K562 (cell line): ENCODE results near the gene DIAPH3. TPM values are rescaled to one million over a fixed set of nuclear protein-coding genes. Genes with fewer than 3 reads are reported as not detected.

Experiments used
- ATAC-seq: fragments of 200-7000 bp; cut with Tn5 transposase; 3 replicates; pipeline ENCODE4 v1.9.1; 2020; ENCODE audit warnings: moderate library complexity
- BruUV-seq: library from RNA; stranded (reverse); fragments of 400-500 nt; replicated peaks from 2 replicates; lab custom pipeline; 2021; lab: Mats Ljungman, UMichigan
- CTCF ChIA-PET: fragments of 300-600 bp; formaldehyde crosslinking; extraction: SDS; loops from one replicate; lab custom pipeline; 2021; ENCODE audit warnings: low intra/inter-chr PET ratio; lab: Yijun Ruan, JAX
- POLR2A ChIA-PET: fragments of 300-600, 350-650 bp; sonication (Branson Sonifier 250); formaldehyde crosslinking; extraction: SDS; loops from one replicate; lab custom pipeline; 2021; ENCODE audit warnings: antibody characterized with exemption, inconsistent platforms; lab: Yijun Ruan, JAX
- DNase-seq, 4 experiments: peaks; one replicate each; pipeline versions ENCODE4 v3.0.0 to v3.0.0-alpha.2; 2011 to 2018; ENCODE audit warnings: low spot score in 3 of 4, mixed read lengths in 3 of 4; ENCODE audit errors: extremely low read depth in 1 of 4
- FAIRE-seq: peaks from 2 replicates; lab custom pipeline; 2011; peaks lifted over from hg19 to GRCh38; lab: Jason Lieb, UNC
- H2AFZ ChIP-seq: 2 replicates; pipeline ENCODE4 v1.6.0; 2011; ENCODE audit warnings: low read depth, low read length, control low read depth, inconsistent platforms
- H3K27ac ChIP-seq: fragments of 200-600 bp; 3 replicates; pipeline ENCODE4 v1.8.0; 2011; ENCODE audit warnings: low read depth, mild to moderate bottlenecking, control low read depth, inconsistent platforms, low read length, moderate library complexity, mixed read lengths; ENCODE audit errors: extremely low read depth
- H3K27me3 ChIP-seq, 2 experiments: fragments of 300-600 bp in 1 of 2; 2 replicates in 1 of 2; 3 replicates in 1 of 2; pipeline versions ENCODE4 v1.6.0 to v1.8.0; 2011; ENCODE audit warnings: inconsistent platforms in 2 of 2, low read length in 2 of 2, mild to moderate bottlenecking in 1 of 2, mixed read lengths in 1 of 2, moderate library complexity in 1 of 2; ENCODE audit not compliant: control insufficient read depth in 2 of 2, insufficient read depth in 2 of 2
- H3K36me3 ChIP-seq: fragments of 300-600 bp; 3 replicates; pipeline ENCODE4 v1.8.0; 2011; ENCODE audit warnings: mild to moderate bottlenecking, low read length, inconsistent platforms; ENCODE audit not compliant: control insufficient read depth, insufficient read depth
- H3K4me1 ChIP-seq, 2 experiments: fragments of 200-600 bp in 1 of 2; replicated peaks in 1 of 2; 2 replicates in 1 of 2; 3 replicates in 1 of 2; pipeline versions ENCODE4 v1.5.1 to v1.8.0; 2011; ENCODE audit warnings: inconsistent platforms in 2 of 2, low read length in 2 of 2, mild to moderate bottlenecking in 1 of 2, mixed read lengths in 1 of 2, moderate library complexity in 1 of 2; ENCODE audit not compliant: control insufficient read depth in 2 of 2, insufficient read depth in 2 of 2
- H3K4me2 ChIP-seq: 2 replicates; pipeline ENCODE4 v1.6.1; 2011; ENCODE audit warnings: low read length, control low read depth, inconsistent platforms, mixed read lengths; ENCODE audit not compliant: insufficient read depth
- H3K4me3 ChIP-seq: fragments of 200-600 bp; sonication (generic), shearing (Covaris generic); 2 replicates; pipeline ENCODE4 v1.5.1; 2016; ENCODE audit warnings: control low read depth, inconsistent platforms
- H3K79me2 ChIP-seq: fragments of 200-600 bp; 3 replicates; pipeline ENCODE4 v1.8.0; 2011; ENCODE audit warnings: low read length, inconsistent platforms; ENCODE audit not compliant: control insufficient read depth, insufficient read depth
- H3K9ac ChIP-seq, 2 experiments: 2 replicates each; pipeline versions ENCODE4 v1.6.0 to v1.6.1; 2011; ENCODE audit warnings: low read depth in 2 of 2, low read length in 2 of 2, control low read depth in 1 of 2, inconsistent platforms in 1 of 2, mild to moderate bottlenecking in 1 of 2, mixed read lengths in 1 of 2; ENCODE audit not compliant: insufficient read depth in 1 of 2
- H3K9me1 ChIP-seq: one replicate; pipeline ENCODE4 v1.6.0; 2011; ENCODE audit warnings: inconsistent platforms, mild to moderate bottlenecking, low read length, moderate library complexity; ENCODE audit not compliant: control insufficient read depth, insufficient read depth
- H3K9me3 ChIP-seq: replicated peaks from 2 replicates; pipeline ENCODE4 v1.5.1; 2011; ENCODE audit warnings: low read depth, low read length, inconsistent platforms; ENCODE audit not compliant: control insufficient read depth, insufficient read depth
- H4K20me1 ChIP-seq: replicated peaks from 2 replicates; pipeline ENCODE4 v1.6.1; 2011; ENCODE audit warnings: low read length, inconsistent platforms, mixed read lengths; ENCODE audit not compliant: control insufficient read depth, insufficient read depth
- CBFA2T3 ChIP-seq: fragments of 450-650 bp; IDR thresholded peaks from 2 replicates; pipeline ENCODE4 v1.6.1; 2017
- CHD4 ChIP-seq: fragments of 200-600 bp; sonication (generic); IDR thresholded peaks from 3 replicates; pipeline ENCODE4 v1.6.1; 2012; ENCODE audit warnings: low read depth, mild to moderate bottlenecking, mixed read lengths, low read length, inconsistent platforms; ENCODE audit not compliant: insufficient read depth, insufficient replicate concordance, poor library complexity, severe bottlenecking
- CREB1 ChIP-seq, 2 experiments: sonication (generic) in 1 of 2; formaldehyde crosslinking in 1 of 2; IDR thresholded peaks; 2 replicates each; pipeline versions ENCODE4 v1.6.1 to v1.8.0; 2012 to 2022; ENCODE audit warnings: inconsistent platforms in 1 of 2, mild to moderate bottlenecking in 1 of 2, missing genetic modification reagents in 1 of 2, moderate library complexity in 1 of 2
- NBN ChIP-seq: fragments of 450-650 bp; IDR thresholded peaks from 2 replicates; pipeline ENCODE4 v1.6.1; 2016; ENCODE audit warnings: low read depth, mild to moderate bottlenecking
- PHF21A ChIP-seq: fragments of 450-650 bp; IDR thresholded peaks from 2 replicates; pipeline ENCODE4 v1.6.1; 2017; ENCODE audit warnings: low read depth, borderline replicate concordance
- POLR3A ChIP-seq: IDR thresholded peaks from 2 replicates; pipeline ENCODE4 v1.6.1; 2011; ENCODE audit warnings: borderline replicate concordance, mild to moderate bottlenecking, moderate library complexity; ENCODE audit not compliant: insufficient read length, insufficient read depth; ENCODE audit errors: extremely low read depth
- PRDM10 ChIP-seq: fragments of 450-650 bp; IDR thresholded peaks from 2 replicates; pipeline ENCODE4 v1.6.1; 2018; ENCODE audit not compliant: partially characterized antibody
- SMARCC2 ChIP-seq: fragments of 450-650 bp; IDR thresholded peaks from 2 replicates; pipeline ENCODE4 v1.6.1; 2017; ENCODE audit warnings: antibody characterized with exemption, moderate library complexity, mild to moderate bottlenecking, low read depth
- ZNF134 ChIP-seq: fragments of 250-450 bp; sonication (Bioruptor Pico); conservative IDR thresholded peaks from 2 replicates; pipeline ENCODE4 v1.4.0; 2020
- ZNF512 ChIP-seq: IDR thresholded peaks from 2 replicates; pipeline ENCODE4 v1.6.1; 2016; ENCODE audit warnings: missing genetic modification characterization, missing compliant biosample characterization
- in situ Hi-C: fragments of 300-500 bp; cut with MboI; formaldehyde crosslinking; loops from 4 replicates; pipeline ENCODE4 v1.15.0; 2018; ENCODE audit warnings: inconsistent platforms, mixed read lengths
- intact Hi-C: fragments of 100-400 bp; cut with micrococcal nuclease; formaldehyde crosslinking; loops from 2 replicates; pipeline ENCODE4 v1.14.2; 2022
- polyA plus RNA-seq, 8 experiments: library from polyadenylated mRNA; depleted of rRNA in 4 of 8; stranded (reverse) in 5 of 8; unstranded in 3 of 8; fragments of >200 nt; fragmentation: Nextera tagmentation in 2 of 8; fragmentation: Illumina TruSeq in 1 of 8; extraction: Ambion mirVana in 2 of 8; extraction: Trizol in 1 of 8; gene quantifications; 2 replicates each; pipeline versions ENCODE4 v1.2.1 to v1.2.3, GENCODE V29; 2011 to 2014; ENCODE audit warnings: inconsistent platforms in 1 of 8, missing spikeins in 1 of 8
- total RNA-seq, 7 experiments: library from RNA; depleted of rRNA in 6 of 7; stranded (reverse); fragments of >200 nt in 6 of 7; fragmentation: Illumina TruSeq in 2 of 7; extraction: Trizol in 2 of 7; gene quantifications; 2 replicates each; pipeline versions ENCODE4 v1.2.1 to v1.2.3, GENCODE V29; 2011 to 2021; ENCODE audit warnings: low replicate concordance in 1 of 7

DIAPH3 gene
- total and polyA plus RNA-seq, 9 of the 15 experiments (the other 6 are each of a cell fraction or from before 2014, with no cell fraction given) = 9.0 to 18.7 (median 14.7) TPM

GRCh38 chr13:59743195-59743594 is 420.5 kb downstream of the DIAPH3 start (continued):
- TF ChIP-seq PRDM10 (peak; percentile 59), SMARCC2 (no peak), ZNF134 (CRISPR knock-in tag) (no peak), CBFA2T3 (peak; percentile 71), PHF21A (no peak), CHD4 (no peak), NBN (no peak), CREB1 (IDR thresholded peaks at IDR 0.05) (no peak), CREB1 (CRISPR knock-in tag; IDR thresholded peaks at IDR 0.05) (no peak)

- Histone ChIP-seq H3K9me1 (no peaks in the 10 kb centered on the region), H2AFZ (no peak overlapping the region), H3K4me1 (peaks cover 0 to 4% of the 10 kb centered on the region in 2 experiments; a peak in 2 of 5 replicates), H3K36me3 (no peaks in the 10 kb centered on the region), H3K4me3 (no peak overlapping the region), H3K27ac (no peak overlapping the region), H4K20me1 (no peaks in the 10 kb centered on the region), H3K9me3 (no peaks in the 10 kb centered on the region), H3K79me2 (no peaks in the 10 kb centered on the region), H3K9ac (no peak overlapping the region), H3K27me3 (no peaks in the 10 kb centered on the region), H3K4me2 (no peak overlapping the region)
- ATAC-seq (no peak), FAIRE-seq (no peak), DNase-seq (no peak)
- peak; percentile 49; the same call in 1 of the 2 replicates for TF ChIP-seq ZNF512 (tag)
- TF ChIP-seq POLR3A = no peak
- intact Hi-C loops = no loop called here
- POLR2A ChIA-PET = no interaction called here
- no TSS peak for BruUV-seq
- in situ Hi-C loops = no loop called here
- CTCF ChIA-PET = no interaction called here
Observed at GRCh38 chr13:59742467-59742866, 421.3 kb downstream of the DIAPH3 start.
